ENCODE data around the gene KATNA1.
"Not testable (repeated sequence)": the region's sequence is repeated elsewhere in the genome, so short reads cannot be mapped to it uniquely, and the experiment has no call there.

KATNA1 gene

DNA sequence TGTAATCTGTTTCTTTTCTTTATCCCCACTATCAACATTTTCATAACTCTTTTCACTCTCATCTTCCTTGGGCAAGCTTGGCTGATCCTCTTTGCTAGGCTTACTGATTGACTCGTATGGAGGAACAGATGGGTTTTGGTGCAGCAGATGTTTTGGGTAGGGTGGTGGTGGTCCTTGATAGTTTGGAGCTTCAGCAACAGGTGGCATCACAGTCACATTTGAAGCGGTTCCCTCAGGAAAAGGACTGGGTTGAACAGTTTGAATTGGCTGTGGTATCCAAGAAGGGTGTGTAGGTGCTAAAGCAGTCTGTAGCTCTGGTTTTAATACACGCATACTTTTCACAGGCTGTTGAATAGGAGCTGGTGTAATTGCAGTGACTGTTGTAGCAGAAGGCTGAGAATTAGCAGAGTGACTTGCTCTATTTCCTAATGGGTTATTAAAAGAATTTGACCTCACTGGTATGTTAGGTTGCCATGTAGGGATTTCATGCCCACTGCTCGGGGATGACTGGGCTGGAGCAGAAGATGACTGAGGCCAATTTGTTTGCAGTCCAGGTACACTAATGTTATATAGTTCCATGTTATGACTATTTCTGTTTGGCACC lies 34.8 kb upstream of the KATNA1 start:
- DNase-seq (ENCODE audit: low read depth, low spot score): no peak
- in situ Hi-C loops (cut with HindIII; ENCODE audit: low sequenced_read_pairs): no loop called here
- no peak overlapping the region for H3K4me3 ChIP-seq (ENCODE audit: low read depth, low read length)
- TF ChIP-seq, protein P1, sequence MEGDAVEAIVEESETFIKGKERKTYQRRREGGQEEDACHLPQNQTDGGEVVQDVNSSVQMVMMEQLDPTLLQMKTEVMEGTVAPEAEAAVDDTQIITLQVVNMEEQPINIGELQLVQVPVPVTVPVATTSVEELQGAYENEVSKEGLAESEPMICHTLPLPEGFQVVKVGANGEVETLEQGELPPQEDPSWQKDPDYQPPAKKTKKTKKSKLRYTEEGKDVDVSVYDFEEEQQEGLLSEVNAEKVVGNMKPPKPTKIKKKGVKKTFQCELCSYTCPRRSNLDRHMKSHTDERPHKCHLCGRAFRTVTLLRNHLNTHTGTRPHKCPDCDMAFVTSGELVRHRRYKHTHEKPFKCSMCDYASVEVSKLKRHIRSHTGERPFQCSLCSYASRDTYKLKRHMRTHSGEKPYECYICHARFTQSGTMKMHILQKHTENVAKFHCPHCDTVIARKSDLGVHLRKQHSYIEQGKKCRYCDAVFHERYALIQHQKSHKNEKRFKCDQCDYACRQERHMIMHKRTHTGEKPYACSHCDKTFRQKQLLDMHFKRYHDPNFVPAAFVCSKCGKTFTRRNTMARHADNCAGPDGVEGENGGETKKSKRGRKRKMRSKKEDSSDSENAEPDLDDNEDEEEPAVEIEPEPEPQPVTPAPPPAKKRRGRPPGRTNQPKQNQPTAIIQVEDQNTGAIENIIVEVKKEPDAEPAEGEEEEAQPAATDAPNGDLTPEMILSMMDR (IDR thresholded peaks at IDR 0.05; ENCODE audit: low read depth, low read length): no peak

DNA sequence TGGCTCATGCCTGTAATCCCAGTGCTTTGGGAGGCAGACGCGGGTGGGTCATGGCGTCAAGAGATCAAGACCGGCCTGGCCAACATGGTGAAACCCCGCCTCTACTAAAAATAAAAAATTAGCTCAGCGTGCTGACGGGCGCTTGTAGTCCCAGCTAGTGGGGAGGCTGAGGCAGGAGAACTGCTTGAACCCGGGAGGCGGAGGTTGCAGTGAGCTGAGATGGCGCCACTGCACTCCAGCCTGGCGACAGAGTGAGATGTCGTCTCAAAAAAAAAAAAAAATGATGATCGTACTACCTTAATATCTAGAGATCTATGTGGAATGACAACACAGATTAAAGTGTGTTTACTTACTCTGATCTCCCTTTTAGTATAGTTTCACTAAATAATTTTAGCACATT lies 33.3 kb upstream of the KATNA1 start:
- in situ Hi-C loops (cut with HindIII; ENCODE audit: low sequenced_read_pairs); DNase-seq (ENCODE audit: low read depth, low spot score); H3K4me3 ChIP-seq (ENCODE audit: low read depth, low read length): not testable (repeated sequence)

DNA sequence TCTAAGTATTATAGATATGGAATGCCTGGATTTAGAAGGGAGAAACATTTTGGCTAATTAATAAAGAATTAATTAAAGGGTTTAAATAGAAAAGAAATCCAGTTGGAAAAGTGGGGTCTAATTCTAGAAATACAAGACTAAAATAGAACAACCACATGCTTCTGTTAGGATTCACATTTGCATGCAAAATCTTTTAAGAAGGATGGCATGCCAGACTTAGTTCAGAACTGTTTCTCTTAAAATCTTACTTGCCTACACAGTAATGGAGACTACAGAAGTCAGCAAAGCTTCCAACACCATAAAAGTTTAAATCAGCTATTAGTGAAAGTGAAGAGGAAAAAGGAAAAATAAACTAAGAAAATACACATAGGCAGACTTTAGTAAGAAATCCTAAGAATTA lies 32.7 kb upstream of the KATNA1 start:
- TF ChIP-seq, protein P1 (IDR thresholded peaks at IDR 0.05; ENCODE audit: low read depth, low read length): no peak
- DNase-seq (ENCODE audit: low read depth, low spot score): no peak
- no peak overlapping the region for H3K4me3 ChIP-seq (ENCODE audit: low read depth, low read length)
- in situ Hi-C loops (cut with HindIII; ENCODE audit: low sequenced_read_pairs): no loop called here

DNA sequence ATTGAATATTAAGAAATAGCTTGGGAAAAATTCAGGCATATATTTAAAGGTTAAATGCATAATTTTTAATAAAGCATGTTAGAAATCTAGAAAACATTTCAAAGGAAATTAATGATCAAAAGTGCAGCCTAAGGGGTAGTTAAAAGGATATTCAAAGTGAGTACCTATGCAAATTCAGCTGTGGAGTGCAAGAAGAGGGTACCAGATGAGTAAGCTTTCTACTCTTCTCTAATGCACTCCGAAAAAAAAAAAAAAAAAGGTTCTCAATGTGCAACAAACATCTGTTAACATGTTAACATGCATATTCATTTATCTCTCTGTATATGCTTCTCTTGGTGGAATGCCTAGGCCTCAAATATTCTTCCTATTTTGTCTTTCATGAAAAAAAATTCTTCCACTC lies 32.0 kb upstream of the KATNA1 start:
- no peak overlapping the region for H3K4me3 ChIP-seq (ENCODE audit: low read depth, low read length)
- no peak for DNase-seq (ENCODE audit: low read depth, low spot score)
- in situ Hi-C loops (cut with HindIII; ENCODE audit: low sequenced_read_pairs): no loop called here
- TF ChIP-seq, protein P1 (IDR thresholded peaks at IDR 0.05; ENCODE audit: low read depth, low read length): no peak

DNA sequence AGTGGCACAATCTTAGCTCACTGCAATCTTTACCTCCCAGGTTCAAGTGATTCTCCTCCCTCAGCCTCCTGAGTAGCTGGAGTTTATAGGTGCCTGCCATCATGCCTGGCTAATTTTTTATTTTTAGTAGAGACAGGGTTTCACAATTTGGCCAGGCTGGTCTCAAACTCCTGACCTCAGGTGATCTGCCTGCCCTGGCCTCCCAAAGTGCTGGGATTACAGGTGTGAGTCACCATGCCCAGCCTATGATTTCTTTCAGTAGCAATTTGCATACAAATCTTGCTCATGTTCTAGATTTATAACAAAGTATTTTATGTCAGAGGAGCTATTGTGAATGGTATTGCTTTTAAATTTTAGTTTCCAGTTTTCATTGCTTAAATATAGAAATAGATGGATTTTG lies 23.8 kb upstream of the KATNA1 start:
- in situ Hi-C loops (cut with HindIII; ENCODE audit: low sequenced_read_pairs); H3K4me3 ChIP-seq (ENCODE audit: low read depth, low read length); DNase-seq (ENCODE audit: low read depth, low spot score): not testable (repeated sequence)

DNA sequence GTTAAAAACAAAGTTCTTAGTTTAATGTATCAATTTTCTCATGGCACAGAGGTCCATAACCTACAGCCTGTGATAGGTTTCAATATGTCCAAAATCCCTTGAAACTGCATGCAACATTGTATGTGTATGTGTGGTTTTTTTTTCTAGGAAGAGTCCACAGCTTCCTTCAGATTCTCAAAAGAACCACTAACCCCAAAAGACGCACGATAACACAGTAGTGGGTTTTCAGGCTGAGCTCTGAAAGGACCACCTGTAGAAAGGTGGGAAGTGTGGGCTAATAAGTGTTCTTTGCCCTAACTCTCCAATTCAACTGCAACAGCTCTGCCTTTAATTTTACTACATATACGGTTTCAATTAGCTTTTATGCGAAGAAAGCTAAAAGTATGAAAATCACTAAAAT lies 11.5 kb upstream of the KATNA1 start:
- no peak for DNase-seq (ENCODE audit: low read depth, low spot score)
- TF ChIP-seq, protein P1 (IDR thresholded peaks at IDR 0.05; ENCODE audit: low read depth, low read length): no peak
- in situ Hi-C loops (cut with HindIII; ENCODE audit: low sequenced_read_pairs): no loop called here
- H3K4me3 ChIP-seq (ENCODE audit: low read depth, low read length): no peak overlapping the region

DNA sequence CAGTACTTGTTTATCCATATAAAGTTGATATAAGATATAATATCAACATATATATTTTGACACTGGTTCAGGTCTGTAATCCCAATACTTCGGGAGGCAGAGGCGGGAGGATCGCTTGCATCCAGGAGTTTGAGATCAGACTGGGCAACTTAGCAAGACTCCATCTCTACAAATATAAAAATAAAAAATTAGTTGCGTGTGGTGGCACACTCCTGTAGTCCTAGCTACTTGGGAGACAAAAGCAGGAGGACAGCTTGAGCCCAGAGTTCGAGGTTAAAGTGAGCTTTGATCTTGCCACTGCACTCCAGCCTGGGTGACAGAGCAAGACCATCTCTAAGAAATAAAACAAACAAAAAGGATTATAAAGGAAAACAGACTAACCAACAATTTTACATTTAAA lies 8.9 kb upstream of the KATNA1 start:
- TF ChIP-seq, protein P1 (IDR thresholded peaks at IDR 0.05; ENCODE audit: low read depth, low read length): no peak
- DNase-seq (ENCODE audit: low read depth, low spot score): no peak
- H3K4me3 ChIP-seq (ENCODE audit: low read depth, low read length): no peak overlapping the region
- in situ Hi-C loops (cut with HindIII; ENCODE audit: low sequenced_read_pairs): no loop called here

DNA sequence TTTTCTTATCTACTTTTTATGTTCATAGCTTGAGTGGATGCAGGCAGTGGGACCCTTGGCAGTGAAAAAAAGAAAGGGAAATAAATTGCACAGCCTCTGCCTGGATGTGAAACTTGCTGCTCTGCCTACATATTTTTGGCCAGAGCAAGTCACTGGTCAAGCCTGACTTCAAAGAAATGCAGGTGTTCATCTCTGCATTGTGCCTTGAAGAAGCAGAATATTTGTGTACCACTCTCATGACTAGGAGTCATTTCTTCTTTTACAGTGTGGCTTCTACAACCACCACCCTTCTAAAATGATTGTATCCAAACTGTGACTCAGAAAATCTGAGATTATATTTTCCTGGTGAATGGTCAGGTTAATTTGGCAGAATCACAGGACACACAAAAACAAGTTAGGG lies 2.5 kb upstream of the KATNA1 start:
- no peak for DNase-seq (ENCODE audit: low read depth, low spot score)
- TF ChIP-seq, protein P1 (IDR thresholded peaks at IDR 0.05; ENCODE audit: low read depth, low read length): no peak
- in situ Hi-C loops (cut with HindIII; ENCODE audit: low sequenced_read_pairs): no loop called here
- H3K4me3 ChIP-seq (ENCODE audit: low read depth, low read length): no peak overlapping the region

Measured in astrocyte of the spinal cord (primary cell).